Smooth muscle cell (in vitro differentiated cells): ENCODE measurements around the gene LEF1. TPM values are rescaled to one million over a fixed set of nuclear protein-coding genes. Genes with fewer than 3 reads are reported as not detected.

Experiments
- DNase-seq: peaks from one replicate; lab custom pipeline; 2025; ENCODE audit not compliant: unreplicated experiment; lab: John Stamatoyannopoulos, UW
- H2AFZ ChIP-seq: fragments of 200-600 bp; sonication (generic); 2 replicates; pipeline ENCODE4 v1.6.0; 2016; ENCODE audit warnings: antibody characterized with exemption, low read depth, mild to moderate bottlenecking
- H3F3A ChIP-seq: fragments of 200-600 bp; sonication (generic); 2 replicates; pipeline ENCODE4 v1.6.0; 2017; ENCODE audit warnings: antibody characterized with exemption, low read depth
- H3K27ac ChIP-seq: fragments of 200-600 bp; sonication (generic); 2 replicates; pipeline ENCODE4 v1.5.1; 2016; ENCODE audit warnings: low read depth, mild to moderate bottlenecking
- H3K27me3 ChIP-seq: fragments of 200-600 bp; sonication (generic); 2 replicates; pipeline ENCODE4 v1.6.1; 2016; ENCODE audit warnings: low read depth, mild to moderate bottlenecking
- H3K36me3 ChIP-seq: fragments of 200-600 bp; sonication (generic); 2 replicates; pipeline ENCODE4 v1.5.1; 2016; ENCODE audit warnings: low read depth
- H3K4me1 ChIP-seq: fragments of 200-600 bp; sonication (generic); 2 replicates; pipeline ENCODE4 v1.5.1; 2016; ENCODE audit warnings: low read depth
- H3K4me2 ChIP-seq: fragments of 200-600 bp; sonication (generic); 2 replicates; pipeline ENCODE4 v1.6.0; 2016; ENCODE audit warnings: mild to moderate bottlenecking
- H3K4me3 ChIP-seq: fragments of 200-600 bp; sonication (generic); 2 replicates; pipeline ENCODE4 v1.5.1; 2016; ENCODE audit warnings: mild to moderate bottlenecking
- H3K79me2 ChIP-seq: fragments of 200-600 bp; sonication (generic); 2 replicates; pipeline ENCODE4 v1.6.0; 2016; ENCODE audit warnings: low read depth, mild to moderate bottlenecking
- H3K9ac ChIP-seq: fragments of 200-600 bp; sonication (generic); 2 replicates; pipeline ENCODE4 v1.6.0; 2016; ENCODE audit warnings: low read depth
- H3K9me3 ChIP-seq: fragments of 200-600 bp; sonication (generic); replicated peaks from 2 replicates; pipeline ENCODE4 v1.5.1; 2016; ENCODE audit warnings: low read depth
- H4K20me1 ChIP-seq: fragments of 200-600 bp; sonication (generic); 2 replicates; pipeline ENCODE4 v1.6.0; 2016; ENCODE audit warnings: low read depth
- CTCF ChIP-seq: fragments of 200-600 bp; sonication (generic); IDR thresholded peaks from 2 replicates; pipeline ENCODE4 v1.5.1; 2017; ENCODE audit warnings: borderline replicate concordance, mild to moderate bottlenecking, antibody characterized with exemption; ENCODE audit not compliant: insufficient read depth, poor library complexity, severe bottlenecking
- WGBS: methylation state at CpG from one replicate; pipeline ENCODE4 v1.1.7; 2016; ENCODE audit warnings: low lambda C conversion rate; 5-methylcytosine and 5-hydroxymethylcytosine counted together
- polyA plus RNA-seq: library from polyadenylated mRNA; unstranded; fragments of >200 nt; fragmentation: Nextera tagmentation; extraction: Ambion mirVana; gene quantifications from 2 replicates; pipeline ENCODE4 v1.2.1, GENCODE V29; 2016
- total RNA-seq: library from RNA; depleted of rRNA; stranded (reverse); fragments of >200 nt; gene quantifications from 2 replicates; pipeline ENCODE4 v1.2.3, GENCODE V29; 2014

LEF1 gene
- total and polyA plus RNA-seq, 2 experiments from 2014 or later: 87.3 to 96.2 TPM

GRCh38 chr4:108010167-108010566 lies 158.6 kb downstream of the LEF1 start:
- Histone ChIP-seq H3K4me3 (no peak overlapping the region), H3K27ac (peak overlapping the region; percentile 77), H3K36me3 (no peaks in the 10 kb centered on the region), H3K79me2 (no peaks in the 10 kb centered on the region), H3K4me2 (peak overlapping the region; percentile 61), H3K27me3 (no peaks in the 10 kb centered on the region), H4K20me1 (no peaks in the 10 kb centered on the region), H3F3A (no peaks in the 10 kb centered on the region), H3K9ac (peak overlapping the region; percentile 27), H3K4me1 (peaks cover 5% of the 10 kb centered on the region), H2AFZ (no peak overlapping the region), H3K9me3 (no peaks in the 10 kb centered on the region)
- 59% methylated on average over 2 of the region's 2 CpGs for WGBS
- TF ChIP-seq CTCF: no peak
- DNase-seq: no peak

- Histone ChIP-seq H3K4me3 (no peak overlapping the region), H3K9me3 (no peaks in the 10 kb centered on the region), H3F3A (no peaks in the 10 kb centered on the region), H3K27me3 (no peaks in the 10 kb centered on the region), H3K9ac (no peak overlapping the region), H3K4me1 (peaks cover 5% of the 10 kb centered on the region), H2AFZ (no peak overlapping the region), H3K4me2 (no peak overlapping the region), H3K79me2 (no peaks in the 10 kb centered on the region), H3K27ac (peak overlapping the region; percentile 11), H3K36me3 (no peaks in the 10 kb centered on the region), H4K20me1 (no peaks in the 10 kb centered on the region)
- TF ChIP-seq CTCF: no peak
- no peak for DNase-seq
- WGBS: 67% methylated on average over 2 of the region's 2 CpGs
Observed at GRCh38 chr4:108008721-108009120, 160.0 kb downstream of the LEF1 start.

DNA sequence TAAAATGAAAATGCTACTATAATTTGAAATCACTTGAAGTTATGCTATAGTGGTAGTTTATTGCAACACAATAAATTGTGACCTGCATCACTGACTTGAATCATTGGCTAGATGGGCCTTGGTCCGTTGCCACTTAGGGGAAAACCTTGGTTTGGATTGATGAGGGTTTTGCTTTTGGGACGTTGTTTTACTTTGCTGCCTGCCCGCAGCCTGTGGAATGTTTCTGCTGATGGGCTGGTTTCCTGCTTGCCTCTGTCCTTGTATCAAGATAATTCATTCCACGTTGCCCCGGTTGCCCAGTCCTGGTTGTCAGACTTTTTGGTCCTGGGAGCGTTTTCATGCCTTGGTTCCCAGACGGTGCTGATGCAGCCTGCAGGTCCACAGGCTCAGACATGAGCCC lies 160.7 kb downstream of the LEF1 start:
- 96% methylated on average over 7 of the region's 7 CpGs for WGBS
- Histone ChIP-seq H3K4me2 (no peak overlapping the region), H4K20me1 (no peaks in the 10 kb centered on the region), H3K27ac (no peak overlapping the region), H3K4me1 (peaks cover 5% of the 10 kb centered on the region), H3K27me3 (no peaks in the 10 kb centered on the region), H3K9ac (no peak overlapping the region), H2AFZ (no peak overlapping the region), H3F3A (no peaks in the 10 kb centered on the region), H3K4me3 (no peak overlapping the region), H3K36me3 (no peaks in the 10 kb centered on the region), H3K9me3 (no peaks in the 10 kb centered on the region), H3K79me2 (no peaks in the 10 kb centered on the region)
- TF ChIP-seq CTCF: no peak
- DNase-seq: no peak

DNA sequence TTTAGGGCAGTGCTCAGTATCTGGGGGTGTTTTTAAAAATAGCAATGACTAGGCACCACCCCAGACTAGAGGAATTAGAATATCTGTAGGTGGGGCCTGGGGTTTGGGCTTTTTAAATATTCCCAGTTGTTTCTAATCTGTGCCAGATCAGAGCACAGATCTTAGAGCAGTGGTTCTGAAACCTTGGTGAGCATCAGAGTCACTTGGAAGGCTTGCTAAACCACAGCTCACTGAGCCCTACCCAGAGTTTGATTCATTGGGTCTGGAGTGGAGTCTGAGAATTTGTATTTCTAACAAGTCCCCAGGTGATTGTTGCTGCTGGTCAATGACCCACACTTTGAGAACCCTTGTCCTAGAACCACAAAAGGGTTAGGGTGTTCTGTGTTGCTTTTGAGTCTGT lies 162.4 kb downstream of the LEF1 start:
- DNase-seq: no peak

More for the DNA sequence above, 162.4 kb downstream of the LEF1 start:
- H3K9ac ChIP-seq: no peak overlapping the region
- H2AFZ ChIP-seq: no peak overlapping the region
- H3K4me2 ChIP-seq: no peak overlapping the region
- no peaks in the 10 kb centered on the region for H3K36me3 ChIP-seq
- no peaks in the 10 kb centered on the region for H3K27me3 ChIP-seq
- H3K9me3 ChIP-seq: no peaks in the 10 kb centered on the region
- H4K20me1 ChIP-seq: no peaks in the 10 kb centered on the region
- H3K79me2 ChIP-seq: no peaks in the 10 kb centered on the region
- no peak overlapping the region for H3K27ac ChIP-seq
- no peak for TF ChIP-seq CTCF
- H3K4me1 ChIP-seq: peaks cover 5% of the 10 kb centered on the region
- no peaks in the 10 kb centered on the region for H3F3A ChIP-seq
- no peak overlapping the region for H3K4me3 ChIP-seq
